ENCODE results near the gene TNN.

TNN gene

DNA sequence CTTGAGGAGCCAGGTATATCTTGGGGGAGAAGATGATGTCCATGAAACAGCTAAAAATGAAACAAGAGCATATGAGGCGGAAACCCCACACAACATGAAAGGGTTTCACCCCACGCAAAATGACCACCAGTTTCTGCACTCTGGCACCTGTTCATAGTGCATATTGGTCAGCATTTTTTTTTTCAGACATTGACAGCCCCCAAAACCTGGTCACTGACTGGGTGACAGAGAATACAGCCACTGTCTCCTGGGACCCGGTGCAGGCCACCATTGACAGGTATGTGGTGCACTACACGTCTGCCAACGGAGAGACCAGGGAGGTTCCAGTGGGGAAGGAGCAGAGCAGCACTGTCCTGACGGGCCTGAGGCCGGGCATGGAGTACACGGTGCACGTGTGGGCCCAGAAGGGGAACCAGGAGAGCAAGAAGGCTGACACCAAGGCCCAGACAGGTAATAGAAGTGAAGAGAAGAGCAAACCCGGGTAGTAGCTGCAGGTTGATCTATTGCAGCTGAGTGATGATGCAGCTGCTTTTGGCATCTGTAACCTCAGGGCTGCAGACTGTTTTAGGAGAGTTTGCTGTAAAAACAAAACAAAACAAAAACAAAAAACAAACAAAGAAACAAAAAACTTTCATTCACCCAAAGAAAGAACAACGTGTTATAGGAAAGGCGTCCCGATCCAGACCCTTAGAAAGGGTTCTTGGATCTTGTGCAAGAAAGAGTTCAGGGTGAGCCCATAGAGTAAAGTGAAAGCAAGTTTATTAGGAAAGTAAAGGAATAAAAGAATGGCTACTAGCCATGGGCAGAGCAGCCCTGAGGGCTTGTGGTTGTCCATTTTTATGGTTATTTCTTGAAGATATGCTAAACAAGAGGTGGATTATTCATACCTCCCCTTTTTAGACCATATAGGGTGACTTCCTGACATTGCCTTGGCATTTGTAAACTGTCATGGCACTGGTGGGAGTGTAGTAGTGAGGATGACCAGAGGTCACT, 51.0 kb downstream of the TNN start:
- Histone ChIP-seq H3K4me2 (ENCODE audit: low read depth, low read length, poor library complexity, severe bottlenecking) (no peak overlapping the region), H3K9me3 (ENCODE audit: insufficient read depth, low read depth, low read length) (peaks cover 4% of the 10 kb centered on the region; the same call in 1 of the 2 replicates), H3K79me2 (ENCODE audit: insufficient read depth, low read length) (no peaks in the 10 kb centered on the region), H3K4me1 (ENCODE audit: insufficient read depth, low read length, poor library complexity, severe bottlenecking) (no peaks in the 10 kb centered on the region), H3K36me3 (ENCODE audit: insufficient read depth, low read length) (no peaks in the 10 kb centered on the region), H4K20me1 (ENCODE audit: insufficient read depth, low read length, poor library complexity, severe bottlenecking) (no peaks in the 10 kb centered on the region), H3K27me3 (ENCODE audit: insufficient read depth, low read length, poor library complexity, severe bottlenecking) (no peaks in the 10 kb centered on the region), H3F3A (ENCODE audit: low read depth) (no peaks in the 10 kb centered on the region), H2AFZ (ENCODE audit: low read length) (no peak overlapping the region), H3K4me3 (ENCODE audit: low read length, poor library complexity, severe bottlenecking) (no peak overlapping the region), H3K9ac (ENCODE audit: low read depth, low read length, poor library complexity, severe bottlenecking) (no peak overlapping the region), H3K9me2 (replicated peaks; ENCODE audit: low read depth, low read length) (no peaks in the 10 kb centered on the region)
- TF ChIP-seq, protein P1, sequence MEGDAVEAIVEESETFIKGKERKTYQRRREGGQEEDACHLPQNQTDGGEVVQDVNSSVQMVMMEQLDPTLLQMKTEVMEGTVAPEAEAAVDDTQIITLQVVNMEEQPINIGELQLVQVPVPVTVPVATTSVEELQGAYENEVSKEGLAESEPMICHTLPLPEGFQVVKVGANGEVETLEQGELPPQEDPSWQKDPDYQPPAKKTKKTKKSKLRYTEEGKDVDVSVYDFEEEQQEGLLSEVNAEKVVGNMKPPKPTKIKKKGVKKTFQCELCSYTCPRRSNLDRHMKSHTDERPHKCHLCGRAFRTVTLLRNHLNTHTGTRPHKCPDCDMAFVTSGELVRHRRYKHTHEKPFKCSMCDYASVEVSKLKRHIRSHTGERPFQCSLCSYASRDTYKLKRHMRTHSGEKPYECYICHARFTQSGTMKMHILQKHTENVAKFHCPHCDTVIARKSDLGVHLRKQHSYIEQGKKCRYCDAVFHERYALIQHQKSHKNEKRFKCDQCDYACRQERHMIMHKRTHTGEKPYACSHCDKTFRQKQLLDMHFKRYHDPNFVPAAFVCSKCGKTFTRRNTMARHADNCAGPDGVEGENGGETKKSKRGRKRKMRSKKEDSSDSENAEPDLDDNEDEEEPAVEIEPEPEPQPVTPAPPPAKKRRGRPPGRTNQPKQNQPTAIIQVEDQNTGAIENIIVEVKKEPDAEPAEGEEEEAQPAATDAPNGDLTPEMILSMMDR (conservative IDR thresholded peaks at IDR 0.05; ENCODE audit: low read length) = no peak
- no peak for TF ChIP-seq EZH2phosphoT487 (IDR thresholded peaks at IDR 0.05; ENCODE audit: borderline replicate concordance)

DNA sequence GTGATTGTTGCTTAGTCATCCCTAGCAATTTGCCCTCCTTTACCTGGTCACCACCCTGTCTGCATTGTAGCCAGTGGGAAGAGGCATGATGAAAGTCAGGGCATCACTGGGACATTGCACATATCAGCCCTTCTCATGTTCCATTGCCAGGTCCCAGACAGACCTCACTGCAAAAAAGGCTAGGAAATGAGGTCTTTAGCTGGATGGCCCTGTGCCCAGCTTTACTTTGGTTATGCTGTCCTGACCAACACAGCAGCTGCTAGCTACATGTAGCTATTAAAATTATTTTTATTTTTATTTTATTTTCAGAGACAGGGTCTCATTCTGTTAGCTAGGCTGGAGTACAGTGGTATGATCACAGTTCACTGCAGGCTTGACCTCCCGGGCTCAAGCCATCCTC, 52.9 kb downstream of the TNN start:
- Histone ChIP-seq H3K27me3 (ENCODE audit: insufficient read depth, low read length, poor library complexity, severe bottlenecking) (no peaks in the 10 kb centered on the region), H3K9me3 (ENCODE audit: insufficient read depth, low read depth, low read length) (no peaks in the 10 kb centered on the region), H3K4me1 (ENCODE audit: insufficient read depth, low read length, poor library complexity, severe bottlenecking) (no peaks in the 10 kb centered on the region), H3K36me3 (ENCODE audit: insufficient read depth, low read length) (no peaks in the 10 kb centered on the region), H3K4me2 (ENCODE audit: low read depth, low read length, poor library complexity, severe bottlenecking) (no peak overlapping the region), H3K79me2 (ENCODE audit: insufficient read depth, low read length) (no peaks in the 10 kb centered on the region), H2AFZ (ENCODE audit: low read length) (no peak overlapping the region), H3K9me2 (replicated peaks; ENCODE audit: low read depth, low read length) (no peaks in the 10 kb centered on the region), H3K4me3 (ENCODE audit: low read length, poor library complexity, severe bottlenecking) (no peak overlapping the region), H3K9ac (ENCODE audit: low read depth, low read length, poor library complexity, severe bottlenecking) (no peak overlapping the region), H3F3A (ENCODE audit: low read depth) (no peaks in the 10 kb centered on the region), H4K20me1 (ENCODE audit: insufficient read depth, low read length, poor library complexity, severe bottlenecking) (no peaks in the 10 kb centered on the region)
- no peak for TF ChIP-seq EZH2phosphoT487 (IDR thresholded peaks at IDR 0.05; ENCODE audit: borderline replicate concordance)
- TF ChIP-seq, protein P1 (conservative IDR thresholded peaks at IDR 0.05; ENCODE audit: low read length) = no peak

DNA sequence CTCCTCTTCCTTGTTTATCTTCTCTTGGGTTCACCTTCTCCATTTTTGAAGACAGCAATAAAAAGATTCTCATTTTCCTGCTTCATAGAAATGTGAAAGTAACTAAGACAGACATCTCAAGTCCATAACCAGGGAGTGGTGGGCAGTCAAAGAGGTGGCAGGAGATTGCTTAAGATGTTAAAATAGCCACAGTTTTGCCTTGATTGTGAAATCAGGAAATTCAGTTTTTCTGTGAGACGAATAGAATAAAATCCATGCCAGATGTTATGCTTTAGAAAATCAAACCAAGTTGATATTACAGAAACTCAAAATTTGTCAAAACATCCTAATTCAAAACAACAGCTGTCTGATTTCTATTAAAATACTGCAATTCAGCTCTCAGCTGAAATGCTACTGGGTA, 57.2 kb downstream of the TNN start:
- Histone ChIP-seq H3K27me3 (ENCODE audit: insufficient read depth, low read length, poor library complexity, severe bottlenecking) (no peaks in the 10 kb centered on the region), H4K20me1 (ENCODE audit: insufficient read depth, low read length, poor library complexity, severe bottlenecking) (no peaks in the 10 kb centered on the region), H3K4me1 (ENCODE audit: insufficient read depth, low read length, poor library complexity, severe bottlenecking) (peaks cover 16% of the 10 kb centered on the region), H3K4me3 (ENCODE audit: low read length, poor library complexity, severe bottlenecking) (no peak overlapping the region), H3K9ac (ENCODE audit: low read depth, low read length, poor library complexity, severe bottlenecking) (no peak overlapping the region), H3K79me2 (ENCODE audit: insufficient read depth, low read length) (no peaks in the 10 kb centered on the region), H3K4me2 (ENCODE audit: low read depth, low read length, poor library complexity, severe bottlenecking) (no peak overlapping the region), H3K9me2 (replicated peaks; ENCODE audit: low read depth, low read length) (no peaks in the 10 kb centered on the region), H3K36me3 (ENCODE audit: insufficient read depth, low read length) (no peaks in the 10 kb centered on the region), H2AFZ (ENCODE audit: low read length) (peak overlapping the region; percentile 91), H3F3A (ENCODE audit: low read depth) (no peaks in the 10 kb centered on the region), H3K9me3 (ENCODE audit: insufficient read depth, low read depth, low read length) (no peaks in the 10 kb centered on the region)
- no peak for TF ChIP-seq EZH2phosphoT487 (IDR thresholded peaks at IDR 0.05; ENCODE audit: borderline replicate concordance)
- TF ChIP-seq, protein P1 (conservative IDR thresholded peaks at IDR 0.05; ENCODE audit: low read length) = no peak
